ENCODE results near the gene LMO4.

The LMO4 gene

DNA sequence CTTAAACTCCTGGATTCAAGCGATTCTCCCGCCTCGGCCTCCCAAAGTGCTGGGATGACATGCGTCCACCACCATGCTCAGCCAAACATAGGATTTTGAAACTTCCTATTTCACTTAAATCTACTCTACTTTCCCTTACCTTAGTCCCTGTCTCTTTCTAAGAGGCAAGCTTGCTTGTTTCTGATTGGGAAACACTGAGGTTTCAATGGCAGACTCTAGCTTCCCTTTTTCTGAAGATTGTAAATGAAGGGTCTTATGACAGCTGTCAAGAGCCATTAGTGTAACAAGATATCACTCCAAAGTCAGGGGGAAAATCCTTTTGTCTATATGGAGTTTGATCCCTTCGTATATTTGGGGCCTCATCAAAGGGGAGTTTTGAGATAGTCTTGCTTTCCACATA lies 23.5 kb upstream of the LMO4 start:
- H3K4me3 ChIP-seq (ENCODE audit: low read depth, low read length), result no peak overlapping the region
- TF ChIP-seq, protein P1, sequence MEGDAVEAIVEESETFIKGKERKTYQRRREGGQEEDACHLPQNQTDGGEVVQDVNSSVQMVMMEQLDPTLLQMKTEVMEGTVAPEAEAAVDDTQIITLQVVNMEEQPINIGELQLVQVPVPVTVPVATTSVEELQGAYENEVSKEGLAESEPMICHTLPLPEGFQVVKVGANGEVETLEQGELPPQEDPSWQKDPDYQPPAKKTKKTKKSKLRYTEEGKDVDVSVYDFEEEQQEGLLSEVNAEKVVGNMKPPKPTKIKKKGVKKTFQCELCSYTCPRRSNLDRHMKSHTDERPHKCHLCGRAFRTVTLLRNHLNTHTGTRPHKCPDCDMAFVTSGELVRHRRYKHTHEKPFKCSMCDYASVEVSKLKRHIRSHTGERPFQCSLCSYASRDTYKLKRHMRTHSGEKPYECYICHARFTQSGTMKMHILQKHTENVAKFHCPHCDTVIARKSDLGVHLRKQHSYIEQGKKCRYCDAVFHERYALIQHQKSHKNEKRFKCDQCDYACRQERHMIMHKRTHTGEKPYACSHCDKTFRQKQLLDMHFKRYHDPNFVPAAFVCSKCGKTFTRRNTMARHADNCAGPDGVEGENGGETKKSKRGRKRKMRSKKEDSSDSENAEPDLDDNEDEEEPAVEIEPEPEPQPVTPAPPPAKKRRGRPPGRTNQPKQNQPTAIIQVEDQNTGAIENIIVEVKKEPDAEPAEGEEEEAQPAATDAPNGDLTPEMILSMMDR (IDR thresholded peaks at IDR 0.05; ENCODE audit: low read depth, low read length, missing control alignments), result no peak
- in situ Hi-C loops (cut with HindIII; ENCODE audit: low sequenced_read_pairs), result no loop called here
- DNase-seq (ENCODE audit: low read depth), result no peak

DNA sequence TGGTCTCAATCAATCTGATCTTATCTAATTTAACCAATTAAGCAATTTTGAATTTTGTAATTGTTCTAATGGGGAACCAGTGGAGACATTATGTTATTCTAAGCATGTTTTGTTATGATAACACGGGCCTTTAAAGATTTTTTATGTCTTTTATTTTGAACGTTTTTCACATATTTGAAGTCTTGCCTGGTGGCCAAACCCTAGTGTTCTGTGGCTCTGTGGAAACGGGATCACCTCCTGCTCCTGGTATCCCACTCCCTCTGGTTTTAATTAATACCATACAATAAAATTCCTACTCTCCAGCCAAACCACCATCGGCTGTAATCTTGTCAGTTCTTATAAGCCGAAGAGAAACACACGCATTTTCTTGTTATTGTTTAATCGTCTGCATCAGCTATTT lies 22.9 kb upstream of the LMO4 start:
- no peak overlapping the region for H3K4me3 ChIP-seq (ENCODE audit: low read depth, low read length)
- TF ChIP-seq, protein P1 (IDR thresholded peaks at IDR 0.05; ENCODE audit: low read depth, low read length, missing control alignments), result no peak
- DNase-seq (ENCODE audit: low read depth), result no peak
- in situ Hi-C loops (cut with HindIII; ENCODE audit: low sequenced_read_pairs), result no loop called here

DNA sequence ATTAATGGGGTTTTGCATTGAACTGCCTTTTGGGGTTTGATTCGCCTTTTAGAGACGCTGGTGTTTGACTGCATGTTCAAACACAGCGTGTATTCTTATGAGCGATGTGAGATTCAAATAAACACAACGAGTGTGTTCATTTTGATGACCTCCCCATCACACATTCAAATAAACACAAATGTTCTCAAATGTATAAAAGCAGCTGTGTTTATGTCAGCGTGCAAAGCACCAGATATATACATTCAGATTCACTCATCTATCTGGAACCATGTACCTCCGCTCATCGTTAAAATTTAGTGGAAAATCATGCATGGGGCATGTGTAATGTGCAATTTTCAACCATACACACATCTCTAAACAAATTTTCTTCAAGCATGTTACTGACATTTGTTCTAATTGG lies 21.4 kb upstream of the LMO4 start:
- no peak overlapping the region for H3K4me3 ChIP-seq (ENCODE audit: low read depth, low read length)
- TF ChIP-seq, protein P1 (IDR thresholded peaks at IDR 0.05; ENCODE audit: low read depth, low read length, missing control alignments), result no peak
- in situ Hi-C loops (cut with HindIII; ENCODE audit: low sequenced_read_pairs), result no loop called here
- DNase-seq (ENCODE audit: low read depth), result no peak

DNA sequence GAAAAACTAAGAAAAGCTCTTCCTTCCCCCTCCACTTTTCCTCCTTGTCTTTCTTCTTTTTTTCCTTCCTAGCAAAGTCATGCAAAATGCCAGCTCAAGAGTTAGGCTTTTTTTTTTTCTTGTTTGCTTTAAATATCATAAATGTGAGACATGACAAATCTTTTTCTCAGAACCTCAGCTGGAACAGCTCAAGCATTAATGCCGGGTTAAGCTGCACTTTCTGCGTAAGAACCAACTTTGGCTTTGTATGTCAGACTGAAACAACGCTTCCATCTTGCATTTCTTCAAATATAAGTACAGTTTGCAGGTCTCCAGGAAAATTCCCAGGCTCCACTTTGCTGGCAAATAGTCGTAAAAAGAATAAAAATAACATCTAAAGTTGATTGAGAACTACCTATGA lies 20.7 kb upstream of the LMO4 start:
- no peak for DNase-seq (ENCODE audit: low read depth)
- in situ Hi-C loops (cut with HindIII; ENCODE audit: low sequenced_read_pairs), result no loop called here
- H3K4me3 ChIP-seq (ENCODE audit: low read depth, low read length), result no peak overlapping the region
- TF ChIP-seq, protein P1 (IDR thresholded peaks at IDR 0.05; ENCODE audit: low read depth, low read length, missing control alignments), result no peak

DNA sequence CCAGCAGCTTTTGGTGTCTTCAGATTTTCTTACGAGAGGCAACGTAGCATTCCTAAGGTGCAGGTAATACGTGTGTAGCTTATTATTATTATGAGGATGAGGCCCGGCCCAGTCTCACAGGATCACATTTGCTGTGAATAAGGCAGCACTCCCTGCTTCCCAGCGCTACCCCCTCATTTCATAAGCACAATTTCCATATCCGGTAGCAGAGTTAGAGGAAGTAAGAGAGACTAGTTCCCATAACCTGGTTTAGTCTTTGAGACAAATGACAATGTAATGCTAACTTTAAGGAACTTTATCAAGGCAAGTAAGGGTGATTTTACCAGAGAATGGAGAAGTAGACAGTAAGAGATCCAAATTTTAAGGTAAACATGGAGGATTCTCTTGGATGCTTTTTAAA lies 14.6 kb upstream of the LMO4 start:
- H3K4me3 ChIP-seq (ENCODE audit: low read depth, low read length), result no peak overlapping the region
- DNase-seq (ENCODE audit: low read depth), result no peak
- in situ Hi-C loops (cut with HindIII; ENCODE audit: low sequenced_read_pairs), result no loop called here
- TF ChIP-seq, protein P1 (IDR thresholded peaks at IDR 0.05; ENCODE audit: low read depth, low read length, missing control alignments), result no peak

DNA sequence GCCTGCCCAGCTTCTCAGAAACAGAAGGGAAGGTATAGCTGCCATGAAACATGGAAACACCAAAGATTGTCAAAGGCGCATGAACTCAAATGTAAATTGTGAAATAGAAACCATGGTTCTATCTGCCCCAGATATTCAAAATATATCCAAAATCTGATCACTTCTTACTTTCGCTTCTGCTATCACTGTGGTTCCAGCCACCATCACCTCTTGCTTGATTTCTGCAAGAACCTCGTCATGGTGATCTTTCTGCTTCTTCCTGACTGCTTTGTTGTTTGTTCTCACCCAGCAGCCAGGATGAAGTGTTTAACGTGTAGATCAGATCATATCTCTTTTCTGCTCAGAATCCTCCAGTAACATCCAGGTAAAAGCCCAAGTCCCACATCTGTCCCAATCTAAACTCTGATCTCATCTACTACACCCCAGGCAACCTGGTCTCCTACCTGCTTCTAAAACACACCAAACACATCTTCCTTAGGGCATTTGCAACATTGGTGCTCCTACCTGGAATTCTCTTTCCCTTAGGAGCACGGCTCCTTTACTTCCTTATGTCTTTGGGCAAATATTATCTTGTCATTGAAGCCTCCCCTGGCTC lies 10.5 kb upstream of the LMO4 start:
- TF ChIP-seq, protein P1 (IDR thresholded peaks at IDR 0.05; ENCODE audit: low read depth, low read length, missing control alignments), result no peak
- in situ Hi-C loops (cut with HindIII; ENCODE audit: low sequenced_read_pairs), result no loop called here
- no peak for DNase-seq (ENCODE audit: low read depth)
- no peak overlapping the region for H3K4me3 ChIP-seq (ENCODE audit: low read depth, low read length)
